Measurements from ENCODE around the gene ADAM22. TPM values are rescaled to one million over a fixed set of nuclear protein-coding genes. Genes with fewer than 3 reads are reported as not detected.
"Not testable (repeated sequence)": the region's sequence is repeated elsewhere in the genome, so short reads cannot be mapped to it uniquely, and the experiment has no call there.

Gene ADAM22
- total and polyA plus RNA-seq, 2 donors (not counting 1 experiment from before 2014, with no cell fraction given): 0.18 to 0.66 TPM

DNA sequence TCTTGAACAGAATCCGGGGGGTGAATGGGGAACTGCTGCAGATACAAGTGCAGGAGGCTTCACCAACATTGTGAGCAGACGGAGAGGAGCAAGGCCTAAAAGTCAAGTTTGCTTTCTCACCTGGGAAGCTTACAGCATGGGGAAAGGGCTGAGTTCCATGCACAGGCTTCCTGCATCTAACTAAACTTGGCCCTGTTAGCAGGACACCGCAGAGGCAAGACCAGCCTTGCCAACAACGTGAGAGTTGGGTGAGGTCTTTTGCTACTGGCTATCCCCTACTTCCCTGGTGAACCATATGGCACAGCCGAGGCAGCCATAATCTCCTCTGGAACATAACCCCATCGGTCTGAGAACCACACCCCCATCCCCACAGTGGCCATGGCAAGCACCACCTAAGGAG lies 14.2 kb upstream of the ADAM22 start:
- H3K27ac ChIP-seq (ENCODE audit: insufficient read depth, low read length): no peak overlapping the region
- DNase-seq (ENCODE audit: low read depth in 2 of 2): no peak
- H3K9me3 ChIP-seq (ENCODE audit: control insufficient read depth, insufficient read depth, low read depth, low read length): no peaks in the 10 kb centered on the region
- no peaks in the 10 kb centered on the region for H3K4me1 ChIP-seq (ENCODE audit: control insufficient read depth, extremely low read depth, insufficient read depth, low read length)
- H3K4me3 ChIP-seq (replicated peaks in 1 of 4; ENCODE audit: control extremely low read depth in 1 of 4, insufficient read depth in 1 of 4, low read depth in 3 of 4, low read length in 4 of 4): no peak overlapping the region
- TF ChIP-seq, protein P1, sequence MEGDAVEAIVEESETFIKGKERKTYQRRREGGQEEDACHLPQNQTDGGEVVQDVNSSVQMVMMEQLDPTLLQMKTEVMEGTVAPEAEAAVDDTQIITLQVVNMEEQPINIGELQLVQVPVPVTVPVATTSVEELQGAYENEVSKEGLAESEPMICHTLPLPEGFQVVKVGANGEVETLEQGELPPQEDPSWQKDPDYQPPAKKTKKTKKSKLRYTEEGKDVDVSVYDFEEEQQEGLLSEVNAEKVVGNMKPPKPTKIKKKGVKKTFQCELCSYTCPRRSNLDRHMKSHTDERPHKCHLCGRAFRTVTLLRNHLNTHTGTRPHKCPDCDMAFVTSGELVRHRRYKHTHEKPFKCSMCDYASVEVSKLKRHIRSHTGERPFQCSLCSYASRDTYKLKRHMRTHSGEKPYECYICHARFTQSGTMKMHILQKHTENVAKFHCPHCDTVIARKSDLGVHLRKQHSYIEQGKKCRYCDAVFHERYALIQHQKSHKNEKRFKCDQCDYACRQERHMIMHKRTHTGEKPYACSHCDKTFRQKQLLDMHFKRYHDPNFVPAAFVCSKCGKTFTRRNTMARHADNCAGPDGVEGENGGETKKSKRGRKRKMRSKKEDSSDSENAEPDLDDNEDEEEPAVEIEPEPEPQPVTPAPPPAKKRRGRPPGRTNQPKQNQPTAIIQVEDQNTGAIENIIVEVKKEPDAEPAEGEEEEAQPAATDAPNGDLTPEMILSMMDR (conservative IDR thresholded peaks at IDR 0.05 in 1 of 2, IDR thresholded peaks at IDR 0.05 in 1 of 2; ENCODE audit: low read depth in 1 of 2, low read length in 2 of 2): no peak
- no peak for TF ChIP-seq EZH2 (IDR thresholded peaks at IDR 0.05; ENCODE audit: low read length, missing control alignments)
- no peaks in the 10 kb centered on the region for H3K79me2 ChIP-seq (ENCODE audit: control insufficient read depth, insufficient read depth, low read length)
- no peak overlapping the region for H3K9ac ChIP-seq (ENCODE audit: insufficient read depth, low read length)
- no peaks in the 10 kb centered on the region for H3K36me3 ChIP-seq (ENCODE audit: control insufficient read depth, insufficient read depth, low read length)
- H3K27me3 ChIP-seq (ENCODE audit: control insufficient read depth, insufficient read depth, low read length): no peaks in the 10 kb centered on the region
- H3K4me2 ChIP-seq (ENCODE audit: extremely low read depth, insufficient read depth, low read length): no peak overlapping the region
- H2AFZ ChIP-seq (ENCODE audit: low read length): no peak overlapping the region
- no peaks in the 10 kb centered on the region for H4K20me1 ChIP-seq (ENCODE audit: control insufficient read depth, extremely low read depth, insufficient read depth, low read length)

DNA sequence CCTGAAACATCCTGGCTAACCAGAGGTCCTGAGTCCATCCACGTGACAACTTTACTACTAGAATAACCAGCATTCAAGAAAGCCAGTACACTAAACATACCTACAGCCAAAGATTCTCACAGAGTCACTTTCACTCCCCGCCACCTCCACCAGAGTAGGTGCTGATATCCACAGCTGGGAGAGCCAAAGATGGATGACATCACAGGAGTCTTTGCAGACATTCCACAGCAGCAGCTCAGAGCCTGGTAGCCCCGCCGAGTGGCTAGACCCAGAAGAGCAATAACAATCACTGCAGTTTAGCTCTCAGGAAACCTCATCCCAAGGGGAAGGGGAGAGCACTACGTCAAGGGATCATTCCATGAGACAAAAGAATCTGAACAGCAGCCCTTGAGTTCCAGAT lies 13.5 kb upstream of the ADAM22 start:
- no peaks in the 10 kb centered on the region for H3K9me3 ChIP-seq (ENCODE audit: control insufficient read depth, insufficient read depth, low read depth, low read length)
- no peaks in the 10 kb centered on the region for H3K79me2 ChIP-seq (ENCODE audit: control insufficient read depth, insufficient read depth, low read length)
- H3K4me3 ChIP-seq (replicated peaks in 1 of 4; ENCODE audit: control extremely low read depth in 1 of 4, insufficient read depth in 1 of 4, low read depth in 3 of 4, low read length in 4 of 4): no peak overlapping the region
- H3K4me1 ChIP-seq (ENCODE audit: control insufficient read depth, extremely low read depth, insufficient read depth, low read length): no peaks in the 10 kb centered on the region
- H3K27ac ChIP-seq (ENCODE audit: insufficient read depth, low read length): no peak overlapping the region
- TF ChIP-seq, protein P1 (conservative IDR thresholded peaks at IDR 0.05 in 1 of 2, IDR thresholded peaks at IDR 0.05 in 1 of 2; ENCODE audit: low read depth in 1 of 2, low read length in 2 of 2): no peak
- TF ChIP-seq EZH2 (IDR thresholded peaks at IDR 0.05; ENCODE audit: low read length, missing control alignments): no peak
- H3K36me3 ChIP-seq (ENCODE audit: control insufficient read depth, insufficient read depth, low read length): no peaks in the 10 kb centered on the region
- no peaks in the 10 kb centered on the region for H3K27me3 ChIP-seq (ENCODE audit: control insufficient read depth, insufficient read depth, low read length)
- H3K4me2 ChIP-seq (ENCODE audit: extremely low read depth, insufficient read depth, low read length): no peak overlapping the region
- no peak overlapping the region for H2AFZ ChIP-seq (ENCODE audit: low read length)
- H4K20me1 ChIP-seq (ENCODE audit: control insufficient read depth, extremely low read depth, insufficient read depth, low read length): no peaks in the 10 kb centered on the region
- DNase-seq (ENCODE audit: low read depth in 2 of 2): no peak
- no peak overlapping the region for H3K9ac ChIP-seq (ENCODE audit: insufficient read depth, low read length)

DNA sequence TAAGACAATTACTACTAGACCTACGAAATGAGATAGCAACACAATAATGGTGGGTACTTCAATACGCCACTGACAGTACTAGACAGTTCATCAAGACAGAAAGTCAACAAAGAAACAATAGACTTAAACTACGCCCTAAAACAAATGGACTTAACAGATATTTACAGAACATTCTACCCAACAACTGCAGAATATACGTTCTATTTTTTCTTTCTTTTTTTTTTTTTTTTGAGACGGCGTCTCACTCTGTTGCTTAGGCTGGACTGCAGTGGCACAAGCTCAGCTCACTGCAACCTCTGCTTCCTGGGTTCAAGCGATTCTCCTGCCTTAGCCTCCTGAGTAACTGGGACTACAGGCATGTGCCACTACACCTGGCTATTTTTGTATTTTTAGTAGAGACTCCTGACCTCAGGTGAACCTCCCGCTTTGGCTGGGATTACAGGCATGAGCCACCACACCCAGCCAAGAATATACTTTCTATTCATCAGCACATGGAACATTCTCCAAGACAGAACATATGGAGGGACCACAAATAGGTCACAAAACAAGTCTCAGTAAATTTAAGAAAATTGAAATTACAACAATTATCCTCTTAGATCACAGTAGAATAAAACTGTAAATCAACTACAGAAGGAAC lies 11.2 kb upstream of the ADAM22 start:
- H3K4me1 ChIP-seq (ENCODE audit: control insufficient read depth, extremely low read depth, insufficient read depth, low read length); H3K9me3 ChIP-seq (ENCODE audit: control insufficient read depth, insufficient read depth, low read depth, low read length); H2AFZ ChIP-seq (ENCODE audit: low read length): not testable (repeated sequence)

More for the DNA sequence above, 11.2 kb upstream of the ADAM22 start:
- H3K4me2 ChIP-seq (ENCODE audit: extremely low read depth, insufficient read depth, low read length); DNase-seq (ENCODE audit: low read depth in 2 of 2); H3K9ac ChIP-seq (ENCODE audit: insufficient read depth, low read length); H3K4me3 ChIP-seq (replicated peaks in 1 of 4; ENCODE audit: control extremely low read depth in 1 of 4, insufficient read depth in 1 of 4, low read depth in 3 of 4, low read length in 4 of 4); H3K79me2 ChIP-seq (ENCODE audit: control insufficient read depth, insufficient read depth, low read length); H4K20me1 ChIP-seq (ENCODE audit: control insufficient read depth, extremely low read depth, insufficient read depth, low read length); H3K36me3 ChIP-seq (ENCODE audit: control insufficient read depth, insufficient read depth, low read length); H3K27ac ChIP-seq (ENCODE audit: insufficient read depth, low read length); H3K27me3 ChIP-seq (ENCODE audit: control insufficient read depth, insufficient read depth, low read length): not testable (repeated sequence)
